Mucosa of rectum (tissue), 2 donors: ENCODE data around the gene CCDC197.

Experiments used
- H3K27ac ChIP-seq, 2 donors: one replicate each; pipeline ENCODE4 v1.7.0; 2013; ENCODE audit warnings: inconsistent platforms in 2 of 2, low read depth in 2 of 2, low read length in 2 of 2
- H3K27me3 ChIP-seq, 2 donors: one replicate each; pipeline ENCODE4 v1.7.0; 2013; ENCODE audit warnings: low read length in 2 of 2; ENCODE audit not compliant: control insufficient read depth in 2 of 2, insufficient read depth in 2 of 2
- H3K36me3 ChIP-seq, 2 donors: one replicate each; pipeline ENCODE4 v1.7.0; 2013; ENCODE audit warnings: low read length in 2 of 2; ENCODE audit not compliant: control insufficient read depth in 2 of 2, insufficient read depth in 2 of 2
- H3K4me1 ChIP-seq, 2 donors: one replicate each; pipeline ENCODE4 v1.7.0; 2013; ENCODE audit warnings: low read length in 2 of 2, mild to moderate bottlenecking in 1 of 2; ENCODE audit not compliant: control insufficient read depth in 2 of 2, insufficient read depth in 2 of 2
- H3K4me3 ChIP-seq, 2 donors: one replicate each; pipeline ENCODE4 v1.7.0; 2013; ENCODE audit warnings: low read length in 2 of 2
- H3K9ac ChIP-seq, 2 donors: one replicate each; pipeline ENCODE4 v1.7.0; 2013; ENCODE audit warnings: low read length in 2 of 2, low read depth in 1 of 2, mild to moderate bottlenecking in 1 of 2
- H3K9me3 ChIP-seq, 2 donors: one replicate each; pipeline ENCODE4 v1.7.0; 2013; ENCODE audit warnings: low read length in 2 of 2; ENCODE audit not compliant: control insufficient read depth in 2 of 2
- donor health status: healthy.
- donor health status: Normal muscosa, but diverticular disease.

CCDC197 gene

GRCh38 chr14:94041551-94042346, 44.6 kb downstream of the CCDC197 start:
- Histone ChIP-seq H3K9ac (no peak overlapping the region), H3K27ac (no peak overlapping the region)

GRCh38 chr14:94042433-94043091, 45.5 kb downstream of the CCDC197 start:
- no peak overlapping the region for H3K27ac ChIP-seq
- H3K9ac ChIP-seq, result no peak overlapping the region
- no peaks in the 10 kb centered on the region for H3K27me3 ChIP-seq
- no peaks in the 10 kb centered on the region for H3K9me3 ChIP-seq
- H3K36me3 ChIP-seq, result peaks cover 26 to 30% of the 10 kb centered on the region in 2 donors
- no peak overlapping the region for H3K4me3 ChIP-seq
- no peaks in the 10 kb centered on the region for H3K4me1 ChIP-seq

More at GRCh38 chr14:94041551-94042346, 44.6 kb downstream of the CCDC197 start:
- no peak overlapping the region for H3K4me3 ChIP-seq
- no peaks in the 10 kb centered on the region for H3K27me3 ChIP-seq
- no peaks in the 10 kb centered on the region for H3K4me1 ChIP-seq
- H3K9me3 ChIP-seq, result no peaks in the 10 kb centered on the region
- H3K36me3 ChIP-seq, result peaks cover 17 to 23% of the 10 kb centered on the region in 2 donors

- Histone ChIP-seq H3K4me3 (no peak overlapping the region), H3K36me3 (peaks cover 32 to 37% of the 10 kb centered on the region in 2 donors), H3K9ac (no peak overlapping the region), H3K27me3 (no peaks in the 10 kb centered on the region), H3K9me3 (no peaks in the 10 kb centered on the region), H3K4me1 (no peaks in the 10 kb centered on the region), H3K27ac (no peak overlapping the region)
These were observed 46.1 kb downstream of the CCDC197 start for GRCh38 chr14:94043111-94043755.

GRCh38 chr14:94043756-94044475, 46.8 kb downstream of the CCDC197 start:
- no peaks in the 10 kb centered on the region for H3K4me1 ChIP-seq
- no peaks in the 10 kb centered on the region for H3K27me3 ChIP-seq
- no peak overlapping the region for H3K27ac ChIP-seq
- no peaks in the 10 kb centered on the region for H3K9me3 ChIP-seq
- H3K9ac ChIP-seq, result no peak overlapping the region
- H3K36me3 ChIP-seq, result peaks cover 38 to 44% of the 10 kb centered on the region in 2 donors
- H3K4me3 ChIP-seq, result no peak overlapping the region

GRCh38 chr14:94044476-94045091, 47.5 kb downstream of the CCDC197 start:
- Histone ChIP-seq H3K4me3 (no peak overlapping the region), H3K27ac (no peak overlapping the region), H3K9me3 (no peaks in the 10 kb centered on the region), H3K9ac (no peak overlapping the region), H3K36me3 (peaks cover 43 to 50% of the 10 kb centered on the region in 2 donors), H3K27me3 (no peaks in the 10 kb centered on the region), H3K4me1 (no peaks in the 10 kb centered on the region)

GRCh38 chr14:94045101-94045500, 48.0 kb downstream of the CCDC197 start:
- no peaks in the 10 kb centered on the region for H3K9me3 ChIP-seq
- no peaks in the 10 kb centered on the region for H3K4me1 ChIP-seq
- no peaks in the 10 kb centered on the region for H3K27me3 ChIP-seq
- H3K4me3 ChIP-seq, result no peak overlapping the region
- peaks cover 48 to 56% of the 10 kb centered on the region in 2 donors for H3K36me3 ChIP-seq
- no peak overlapping the region for H3K27ac ChIP-seq
- H3K9ac ChIP-seq, result no peak overlapping the region

- no peak overlapping the region for H3K4me3 ChIP-seq
- no peaks in the 10 kb centered on the region for H3K9me3 ChIP-seq
- no peak overlapping the region for H3K27ac ChIP-seq
- no peaks in the 10 kb centered on the region for H3K4me1 ChIP-seq
- peaks cover 55 to 62% of the 10 kb centered on the region in 2 donors for H3K36me3 ChIP-seq
- H3K27me3 ChIP-seq, result no peaks in the 10 kb centered on the region
- H3K9ac ChIP-seq, result no peak overlapping the region
These were observed 48.7 kb downstream of the CCDC197 start for GRCh38 chr14:94045563-94046345.

- H3K36me3 ChIP-seq, result peaks cover 65 to 71% of the 10 kb centered on the region in 2 donors
- H3K4me1 ChIP-seq, result no peaks in the 10 kb centered on the region
- no peak overlapping the region for H3K4me3 ChIP-seq
- no peaks in the 10 kb centered on the region for H3K27me3 ChIP-seq
- H3K27ac ChIP-seq, result no peak overlapping the region
- no peaks in the 10 kb centered on the region for H3K9me3 ChIP-seq
- no peak overlapping the region for H3K9ac ChIP-seq
These were observed 49.7 kb downstream of the CCDC197 start for GRCh38 chr14:94046696-94047250.

GRCh38 chr14:94047581-94047980, 50.5 kb downstream of the CCDC197 start:
- Histone ChIP-seq H3K27me3 (no peaks in the 10 kb centered on the region), H3K36me3 (peaks cover 69 to 79% of the 10 kb centered on the region in 2 donors), H3K9me3 (no peaks in the 10 kb centered on the region), H3K27ac (no peak overlapping the region), H3K9ac (no peak overlapping the region), H3K4me3 (no peak overlapping the region), H3K4me1 (no peaks in the 10 kb centered on the region)
